Measurements from ENCODE around the gene ANKRD2. TPM values are rescaled to one million over a fixed set of nuclear protein-coding genes. Genes with fewer than 3 reads are reported as not detected.

ANKRD2 gene
- total RNA-seq, 1 experiment from 2014 or later: 0.98 TPM

DNA sequence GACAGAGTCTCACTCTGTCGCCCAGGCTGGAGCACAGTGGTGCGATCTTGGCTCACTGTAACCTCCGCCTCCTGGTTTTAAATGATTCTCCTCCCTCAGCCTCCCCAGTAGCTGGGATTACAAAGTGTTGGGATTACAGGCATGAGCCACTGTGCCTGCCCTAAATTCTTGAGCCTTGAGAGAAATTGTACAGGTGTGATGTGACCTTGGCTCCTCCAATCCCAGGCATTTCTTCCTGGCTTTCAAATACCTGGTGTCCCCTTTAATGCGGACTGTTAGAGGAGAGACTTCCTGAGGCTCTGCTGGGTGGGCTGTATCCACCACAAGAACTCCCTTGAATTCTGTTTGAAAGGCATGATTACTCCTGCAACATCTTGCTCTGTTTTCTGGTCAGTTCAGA, 45.7 kb downstream of the ANKRD2 start:
- BruUV-seq (replicated peaks): no TSS peak
- TF ChIP-seq, protein P1, sequence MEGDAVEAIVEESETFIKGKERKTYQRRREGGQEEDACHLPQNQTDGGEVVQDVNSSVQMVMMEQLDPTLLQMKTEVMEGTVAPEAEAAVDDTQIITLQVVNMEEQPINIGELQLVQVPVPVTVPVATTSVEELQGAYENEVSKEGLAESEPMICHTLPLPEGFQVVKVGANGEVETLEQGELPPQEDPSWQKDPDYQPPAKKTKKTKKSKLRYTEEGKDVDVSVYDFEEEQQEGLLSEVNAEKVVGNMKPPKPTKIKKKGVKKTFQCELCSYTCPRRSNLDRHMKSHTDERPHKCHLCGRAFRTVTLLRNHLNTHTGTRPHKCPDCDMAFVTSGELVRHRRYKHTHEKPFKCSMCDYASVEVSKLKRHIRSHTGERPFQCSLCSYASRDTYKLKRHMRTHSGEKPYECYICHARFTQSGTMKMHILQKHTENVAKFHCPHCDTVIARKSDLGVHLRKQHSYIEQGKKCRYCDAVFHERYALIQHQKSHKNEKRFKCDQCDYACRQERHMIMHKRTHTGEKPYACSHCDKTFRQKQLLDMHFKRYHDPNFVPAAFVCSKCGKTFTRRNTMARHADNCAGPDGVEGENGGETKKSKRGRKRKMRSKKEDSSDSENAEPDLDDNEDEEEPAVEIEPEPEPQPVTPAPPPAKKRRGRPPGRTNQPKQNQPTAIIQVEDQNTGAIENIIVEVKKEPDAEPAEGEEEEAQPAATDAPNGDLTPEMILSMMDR (IDR thresholded peaks at IDR 0.05): no peak
- TF ChIP-seq, protein P2, sequence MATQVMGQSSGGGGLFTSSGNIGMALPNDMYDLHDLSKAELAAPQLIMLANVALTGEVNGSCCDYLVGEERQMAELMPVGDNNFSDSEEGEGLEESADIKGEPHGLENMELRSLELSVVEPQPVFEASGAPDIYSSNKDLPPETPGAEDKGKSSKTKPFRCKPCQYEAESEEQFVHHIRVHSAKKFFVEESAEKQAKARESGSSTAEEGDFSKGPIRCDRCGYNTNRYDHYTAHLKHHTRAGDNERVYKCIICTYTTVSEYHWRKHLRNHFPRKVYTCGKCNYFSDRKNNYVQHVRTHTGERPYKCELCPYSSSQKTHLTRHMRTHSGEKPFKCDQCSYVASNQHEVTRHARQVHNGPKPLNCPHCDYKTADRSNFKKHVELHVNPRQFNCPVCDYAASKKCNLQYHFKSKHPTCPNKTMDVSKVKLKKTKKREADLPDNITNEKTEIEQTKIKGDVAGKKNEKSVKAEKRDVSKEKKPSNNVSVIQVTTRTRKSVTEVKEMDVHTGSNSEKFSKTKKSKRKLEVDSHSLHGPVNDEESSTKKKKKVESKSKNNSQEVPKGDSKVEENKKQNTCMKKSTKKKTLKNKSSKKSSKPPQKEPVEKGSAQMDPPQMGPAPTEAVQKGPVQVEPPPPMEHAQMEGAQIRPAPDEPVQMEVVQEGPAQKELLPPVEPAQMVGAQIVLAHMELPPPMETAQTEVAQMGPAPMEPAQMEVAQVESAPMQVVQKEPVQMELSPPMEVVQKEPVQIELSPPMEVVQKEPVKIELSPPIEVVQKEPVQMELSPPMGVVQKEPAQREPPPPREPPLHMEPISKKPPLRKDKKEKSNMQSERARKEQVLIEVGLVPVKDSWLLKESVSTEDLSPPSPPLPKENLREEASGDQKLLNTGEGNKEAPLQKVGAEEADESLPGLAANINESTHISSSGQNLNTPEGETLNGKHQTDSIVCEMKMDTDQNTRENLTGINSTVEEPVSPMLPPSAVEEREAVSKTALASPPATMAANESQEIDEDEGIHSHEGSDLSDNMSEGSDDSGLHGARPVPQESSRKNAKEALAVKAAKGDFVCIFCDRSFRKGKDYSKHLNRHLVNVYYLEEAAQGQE (IDR thresholded peaks at IDR 0.05; ENCODE audit: insufficient read depth in 1 of 2, low read depth in 2 of 2, low read length in 1 of 2): no peak
- TF ChIP-seq SIN3A (IDR thresholded peaks at IDR 0.05; ENCODE audit: borderline replicate concordance, insufficient read depth, low read depth, low read length) (no peak), POLR2AphosphoS5 (IDR thresholded peaks at IDR 0.05; ENCODE audit: low read depth, low read length) (no peak), TCF7L2 (IDR thresholded peaks at IDR 0.05; ENCODE audit: low read depth, low read length) (no peak)
- Histone ChIP-seq H3K4me1 (ENCODE audit: control insufficient read depth, insufficient read depth, low read length) (no peaks in the 10 kb centered on the region), H3K27ac (ENCODE audit: low read length) (no peak overlapping the region), H3K9me3 (ENCODE audit: control insufficient read depth, insufficient read depth, low read depth, low read length) (no peaks in the 10 kb centered on the region), H3K27me3 (ENCODE audit: control insufficient read depth, insufficient read depth, low read length) (no peaks in the 10 kb centered on the region), H3K4me3 (ENCODE audit: low read depth in 2 of 2, low read length in 2 of 2) (no peak overlapping the region), H3K36me3 (ENCODE audit: control insufficient read depth, insufficient read depth, low read length) (no peaks in the 10 kb centered on the region)
- in situ Hi-C loops (cut with HindIII; ENCODE audit: low pct_unique_long_range_greater_than_20kb, low sequenced_read_pairs): no loop called here
- no peak for ATAC-seq
- intact Hi-C loops (cut with micrococcal nuclease; ENCODE audit: unreplicated experiment): no loop called here
- CTCF ChIA-PET: no interaction called here
- POLR2A ChIA-PET: no interaction called here
- DNase-seq (ENCODE audit: low read depth, low spot score): no peak

DNA sequence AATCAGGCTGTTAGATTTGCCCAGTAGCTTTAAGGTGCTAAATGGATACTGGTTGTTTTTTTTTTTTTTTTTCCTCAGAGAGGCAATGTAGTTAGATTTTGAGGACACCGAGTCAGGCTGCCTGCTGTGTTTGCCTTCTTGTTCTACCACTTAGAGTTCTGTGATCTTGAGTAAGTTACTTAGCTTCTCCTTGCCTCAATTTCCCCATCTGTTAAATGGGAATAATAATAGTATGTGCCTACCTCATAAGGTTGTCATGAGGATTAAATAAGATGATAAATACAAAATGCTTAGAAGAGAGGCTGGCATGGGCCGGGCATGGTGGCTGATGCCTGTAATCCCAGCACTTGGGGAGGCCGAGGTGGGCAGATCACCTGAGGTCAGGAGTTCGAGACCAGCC, 46.2 kb downstream of the ANKRD2 start:
- H3K27ac ChIP-seq (ENCODE audit: low read length): no peak overlapping the region
- ATAC-seq (no peak), DNase-seq (ENCODE audit: low read depth, low spot score) (no peak)
- no peak overlapping the region for H3K4me3 ChIP-seq (ENCODE audit: low read depth in 2 of 2, low read length in 2 of 2)
- no TSS peak for BruUV-seq (replicated peaks)
- H3K36me3 ChIP-seq (ENCODE audit: control insufficient read depth, insufficient read depth, low read length): no peaks in the 10 kb centered on the region
- no peaks in the 10 kb centered on the region for H3K27me3 ChIP-seq (ENCODE audit: control insufficient read depth, insufficient read depth, low read length)
- CTCF ChIA-PET: no interaction called here
- POLR2A ChIA-PET: no interaction called here
- no peaks in the 10 kb centered on the region for H3K4me1 ChIP-seq (ENCODE audit: control insufficient read depth, insufficient read depth, low read length)
- intact Hi-C loops (cut with micrococcal nuclease; ENCODE audit: unreplicated experiment) (no loop called here), in situ Hi-C loops (cut with HindIII; ENCODE audit: low pct_unique_long_range_greater_than_20kb, low sequenced_read_pairs) (no loop called here)
- TF ChIP-seq, protein P1 (IDR thresholded peaks at IDR 0.05): no peak
- TF ChIP-seq TCF7L2 (IDR thresholded peaks at IDR 0.05; ENCODE audit: low read depth, low read length): no peak
- TF ChIP-seq SIN3A (IDR thresholded peaks at IDR 0.05; ENCODE audit: borderline replicate concordance, insufficient read depth, low read depth, low read length): no peak
- TF ChIP-seq POLR2AphosphoS5 (IDR thresholded peaks at IDR 0.05; ENCODE audit: low read depth, low read length): no peak
- TF ChIP-seq, protein P2 (IDR thresholded peaks at IDR 0.05; ENCODE audit: insufficient read depth in 1 of 2, low read depth in 2 of 2, low read length in 1 of 2): no peak
- H3K9me3 ChIP-seq (ENCODE audit: control insufficient read depth, insufficient read depth, low read depth, low read length): no peaks in the 10 kb centered on the region

All from Panc1 (cell line).